Breast epithelium (tissue), 3 donors: ENCODE data around the gene TNNC2.

Experiments
- CTCF ChIP-seq, 3 donors: fragments of 450-650 bp; IDR thresholded peaks; one replicate each; pipeline ENCODE4 v1.5.1; 2016 to 2017; ENCODE audit warnings: antibody characterized with exemption in 3 of 3, mild to moderate bottlenecking in 3 of 3, moderate library complexity in 3 of 3
- POLR2A ChIP-seq: fragments of 450-650 bp; IDR thresholded peaks from one replicate; pipeline ENCODE4 v1.6.1; 2016; ENCODE audit warnings: antibody characterized with exemption, mild to moderate bottlenecking, moderate library complexity
- POLR2AphosphoS5 ChIP-seq, 3 donors: sonication (generic); formaldehyde crosslinking; IDR thresholded peaks; one replicate each; pipeline ENCODE4 v1.6.1; 2017; ENCODE audit warnings: antibody characterized with exemption in 3 of 3

GRCh38 chr20:45867136-45867818 lies 40.2 kb upstream of the TNNC2 start:
- TF ChIP-seq POLR2AphosphoS5 (IDR thresholded peaks at IDR 0.05) (no peak), POLR2A (no peak), CTCF (IDR thresholded peaks at IDR 0.05) (no peak)
